SK-N-SH (cell line): ENCODE results near the gene TSPYL4. TPM values are rescaled to one million over a fixed set of nuclear protein-coding genes. Genes with fewer than 3 reads are reported as not detected.

Experiments
- CTCF ChIA-PET: fragments of 300-600, 350-600 bp; formaldehyde crosslinking; extraction: SDS; loops from one replicate; lab custom pipeline; 2021; lab: Yijun Ruan, JAX
- POLR2A ChIA-PET: fragments of 350-600 bp; sonication (Branson Sonifier 250); formaldehyde crosslinking; extraction: SDS; loops from one replicate; lab custom pipeline; 2020; ENCODE audit warnings: antibody characterized with exemption, inconsistent platforms; lab: Yijun Ruan, JAX
- DNase-seq: peaks from one replicate; pipeline ENCODE4 v3.0.0; 2012
- H2AFZ ChIP-seq: fragments of 200-600 bp; sonication (generic); 2 replicates; pipeline ENCODE4 v1.8.1; 2016; ENCODE audit warnings: antibody characterized with exemption, mild to moderate bottlenecking, low read depth
- H3F3A ChIP-seq: fragments of 200-600 bp; sonication (generic); replicated peaks from 2 replicates; pipeline ENCODE3; 2016; ENCODE audit warnings: antibody characterized with exemption, mild to moderate bottlenecking; ENCODE audit not compliant: insufficient read depth
- H3K27ac ChIP-seq, 2 experiments: fragments of 200-500 bp in 1 of 2; fragments of 200-600 bp in 1 of 2; sonication (Bioruptor generic) in 1 of 2; sonication (generic), shearing (Covaris generic) in 1 of 2; 2 replicates each; pipeline versions ENCODE4 v1.5.1 to v1.6.1; 2014 to 2016; ENCODE audit warnings: low read depth in 2 of 2, inconsistent platforms in 1 of 2, low read length in 1 of 2, mild to moderate bottlenecking in 1 of 2, mixed read lengths in 1 of 2
- H3K27me3 ChIP-seq: fragments of 200-600 bp; sonication (generic), shearing (Covaris generic); 2 replicates; pipeline ENCODE4 v1.6.1; 2016; ENCODE audit warnings: mixed run types; ENCODE audit not compliant: insufficient read depth
- H3K36me3 ChIP-seq, 2 experiments: fragments of 200-500 bp in 1 of 2; fragments of 200-600 bp in 1 of 2; sonication (Bioruptor generic) in 1 of 2; sonication (generic) in 1 of 2; replicated peaks in 1 of 2; 2 replicates each; pipeline versions ENCODE3 to v1.5.1; 2014 to 2016; ENCODE audit warnings: low read length in 1 of 2, mild to moderate bottlenecking in 1 of 2; ENCODE audit not compliant: insufficient read depth in 2 of 2, control insufficient read depth in 1 of 2
- H3K4me1 ChIP-seq, 2 experiments: fragments of 200-500 bp in 1 of 2; fragments of 200-600 bp in 1 of 2; sonication (Bioruptor generic) in 1 of 2; sonication (generic), shearing (Covaris generic) in 1 of 2; 2 replicates each; pipeline versions ENCODE4 v1.5.1 to v1.6.1; 2014 to 2016; ENCODE audit warnings: low read depth in 1 of 2, low read length in 1 of 2, mixed run types in 1 of 2; ENCODE audit not compliant: insufficient read depth in 2 of 2, control insufficient read depth in 1 of 2
- H3K4me2 ChIP-seq: fragments of 200-600 bp; sonication (generic), shearing (Covaris generic); 2 replicates; pipeline ENCODE4 v1.6.1; 2017; ENCODE audit warnings: mixed run types
- H3K4me3 ChIP-seq, 2 experiments: fragments of 200-500 bp in 1 of 2; fragments of 200-600 bp in 1 of 2; sonication (Bioruptor generic) in 1 of 2; sonication (generic), shearing (Covaris generic) in 1 of 2; 2 replicates each; pipeline versions ENCODE4 v1.5.1 to v1.8.1; 2014 to 2016; ENCODE audit warnings: low read depth in 2 of 2, inconsistent platforms in 1 of 2, low read length in 1 of 2, mild to moderate bottlenecking in 1 of 2, mixed read lengths in 1 of 2, moderate library complexity in 1 of 2
- H3K79me2 ChIP-seq: fragments of 200-600 bp; sonication (generic); 2 replicates; pipeline ENCODE4 v1.8.1; 2017; ENCODE audit warnings: mild to moderate bottlenecking; ENCODE audit not compliant: insufficient read depth
- H3K9ac ChIP-seq: fragments of 200-600 bp; sonication (generic); 2 replicates; pipeline ENCODE4 v1.6.1; 2017; ENCODE audit warnings: mixed run types
- H3K9me2 ChIP-seq: fragments of 200-600 bp; sonication (generic); 2 replicates; pipeline ENCODE4 v1.6.1; 2017; ENCODE audit warnings: mixed run types
- H3K9me3 ChIP-seq: fragments of 200-600 bp; sonication (generic); 2 replicates; pipeline ENCODE4 v1.6.1; 2017; ENCODE audit warnings: mixed run types, mild to moderate bottlenecking, moderate library complexity
- H4K20me1 ChIP-seq: fragments of 200-600 bp; sonication (generic); 2 replicates; pipeline ENCODE4 v1.6.1; 2017; ENCODE audit warnings: mild to moderate bottlenecking, mixed run types; ENCODE audit not compliant: insufficient read depth
- CHD2 ChIP-seq: fragments of 150-350 bp; IDR thresholded peaks from 2 replicates; pipeline ENCODE4 v1.6.1; 2018; ENCODE audit warnings: low read length; ENCODE audit not compliant: partially characterized antibody
- CTCF ChIP-seq: fragments of 200-600 bp; sonication (generic); IDR thresholded peaks from 2 replicates; pipeline ENCODE4 v1.6.1; 2017; ENCODE audit warnings: antibody characterized with exemption, mild to moderate bottlenecking, moderate library complexity
- ELF1 ChIP-seq: IDR thresholded peaks from 2 replicates; pipeline ENCODE4 v1.4.0; 2012
- EZH2phosphoT487 ChIP-seq: fragments of 200-600 bp; sonication (generic); IDR thresholded peaks from 2 replicates; pipeline ENCODE4 v1.6.1; 2017; ENCODE audit warnings: low read depth, mixed run types, mild to moderate bottlenecking, antibody characterized with exemption, moderate library complexity, borderline replicate concordance
- IRF3 ChIP-seq: fragments of 150-350 bp; IDR thresholded peaks from 2 replicates; pipeline ENCODE4 v1.6.1; 2016; ENCODE audit warnings: mild to moderate bottlenecking, low read depth, low read length
- JUND ChIP-seq: IDR thresholded peaks from 2 replicates; pipeline ENCODE4 v1.4.0; 2012
- MAX ChIP-seq: IDR thresholded peaks from 2 replicates; pipeline ENCODE4 v1.4.0; 2012; ENCODE audit warnings: low read depth
- NFIC ChIP-seq: IDR thresholded peaks from 2 replicates; pipeline ENCODE4 v1.4.0; 2012; ENCODE audit warnings: borderline replicate concordance
- NRF1 ChIP-seq: IDR thresholded peaks from 2 replicates; pipeline ENCODE4 v1.6.1; 2012; ENCODE audit warnings: low read depth, mild to moderate bottlenecking, low read length
- PBX3 ChIP-seq: IDR thresholded peaks from 2 replicates; pipeline ENCODE4; 2012
- RAD21 ChIP-seq: IDR thresholded peaks from 2 replicates; pipeline ENCODE4 v1.6.1; 2012; ENCODE audit warnings: mild to moderate bottlenecking, low read length
- RFX5 ChIP-seq: IDR thresholded peaks from 2 replicates; pipeline ENCODE4 v1.6.1; 2012; ENCODE audit warnings: mild to moderate bottlenecking, improper control_type of control experiment, low read length
- TAF1 ChIP-seq: IDR thresholded peaks from 2 replicates; pipeline ENCODE4 v1.6.1; 2012; ENCODE audit warnings: low read depth, mild to moderate bottlenecking, low read length, moderate library complexity, borderline replicate concordance
- TCF12 ChIP-seq: IDR thresholded peaks from 2 replicates; pipeline ENCODE4 v1.4.0; 2012
- TEAD4 ChIP-seq: IDR thresholded peaks from 2 replicates; pipeline ENCODE4 v1.4.0; 2012; ENCODE audit warnings: mild to moderate bottlenecking, borderline replicate concordance; ENCODE audit not compliant: insufficient read depth
- USF1 ChIP-seq: IDR thresholded peaks from 2 replicates; pipeline ENCODE4 v1.4.0; 2012; ENCODE audit warnings: low read depth, borderline replicate concordance
- ZBTB33 ChIP-seq: IDR thresholded peaks from 2 replicates; pipeline ENCODE4 v1.4.0; 2012; ENCODE audit warnings: low read depth, borderline replicate concordance
- WGBS: methylation state at CpG from one replicate; pipeline ENCODE4 v1.1.6; 2017; ENCODE audit warnings: low lambda C conversion rate; 5-methylcytosine and 5-hydroxymethylcytosine counted together
- polyA plus RNA-seq, 3 experiments: library from polyadenylated mRNA; depleted of rRNA; stranded (reverse); fragments of >200 nt; gene quantifications; 2 replicates each; pipeline ENCODE4 v1.2.3, GENCODE V29; 2012

TSPYL4 gene
- polyA plus RNA-seq, 1 of the 3 experiments (the other 2 are of a cell fraction) = 29.1 TPM

- no peak overlapping the region for H3K4me2 ChIP-seq
- 97% methylated on average over 1 of the region's 1 CpG for WGBS
- H3K9me2 ChIP-seq = no peaks in the 10 kb centered on the region
- no peak for TF ChIP-seq CHD2
- no peak for TF ChIP-seq CTCF
- no peak for TF ChIP-seq TAF1
- no peak for TF ChIP-seq IRF3
- peaks cover 5% of the 10 kb centered on the region for H3F3A ChIP-seq
- no peaks in the 10 kb centered on the region for H3K4me1 ChIP-seq
- H3K4me3 ChIP-seq = no peak overlapping the region
- H3K36me3 ChIP-seq = peaks cover 15 to 22% of the 10 kb centered on the region in 2 experiments
- no peak for DNase-seq
- H3K27ac ChIP-seq = no peak overlapping the region
- CTCF ChIA-PET = interaction anchor here (1.9 kb wide), 1 partner anchor 22 kb away, joined by 9 read pairs; no protein-coding TSS in a partner anchor
- H2AFZ ChIP-seq = no peak overlapping the region
- H3K9ac ChIP-seq = no peak overlapping the region
- POLR2A ChIA-PET = no interaction called here
- H4K20me1 ChIP-seq = no peaks in the 10 kb centered on the region
- H3K9me3 ChIP-seq = no peaks in the 10 kb centered on the region
- H3K79me2 ChIP-seq = no peaks in the 10 kb centered on the region
- H3K27me3 ChIP-seq = no peaks in the 10 kb centered on the region
Observed at GRCh38 chr6:116239856-116240255, 14.0 kb downstream of the TSPYL4 start.

- H2AFZ ChIP-seq = no peak overlapping the region
- H3K9me3 ChIP-seq = no peaks in the 10 kb centered on the region
- peaks cover 5% of the 10 kb centered on the region for H3F3A ChIP-seq
- POLR2A ChIA-PET = no interaction called here
- H3K9me2 ChIP-seq = no peaks in the 10 kb centered on the region
- WGBS = 100% methylated on average over 2 of the region's 2 CpGs
- H3K79me2 ChIP-seq = no peaks in the 10 kb centered on the region
- no peaks in the 10 kb centered on the region for H3K4me1 ChIP-seq
- peaks cover 9 to 19% of the 10 kb centered on the region in 2 experiments for H3K36me3 ChIP-seq
- no peak overlapping the region for H3K27ac ChIP-seq
- H3K9ac ChIP-seq = no peak overlapping the region
- no peaks in the 10 kb centered on the region for H4K20me1 ChIP-seq
- TF ChIP-seq RFX5 = no peak
- no peak for TF ChIP-seq ZBTB33
- no peak for TF ChIP-seq ELF1
- no peak for TF ChIP-seq MAX
- TF ChIP-seq RAD21 = no peak
- TF ChIP-seq NRF1 = no peak
- no peak for TF ChIP-seq NFIC
- TF ChIP-seq USF1 = no peak
- TF ChIP-seq TCF12 = no peak
- TF ChIP-seq JUND = no peak
- TF ChIP-seq PBX3 = no peak
- TF ChIP-seq EZH2phosphoT487 = no peak
- TF ChIP-seq TEAD4 = no peak
- CTCF ChIA-PET = interaction anchor here (1.1 to 1.9 kb wide), 2 partner anchors 19 to 21 kb away, joined by 3 to 9 read pairs; no protein-coding TSS in a partner anchor
- no peak for DNase-seq
- H3K27me3 ChIP-seq = no peaks in the 10 kb centered on the region
- H3K4me3 ChIP-seq = no peak overlapping the region
- H3K4me2 ChIP-seq = no peak overlapping the region
Observed at GRCh38 chr6:116239256-116239655, 14.6 kb downstream of the TSPYL4 start.
